Chondrocyte (in vitro differentiated cells): ENCODE measurements around the gene SLC30A7. TPM values are rescaled to one million over a fixed set of nuclear protein-coding genes. Genes with fewer than 3 reads are reported as not detected.
"Not testable (repeated sequence)": the region's sequence is repeated elsewhere in the genome, so short reads cannot be mapped to it uniquely, and the experiment has no call there.

Experiments used
- DNase-seq: peaks from one replicate; pipeline ENCODE4 v3.0.0; 2021; ENCODE audit warnings: mixed read lengths, low spot score
- H3K27ac Mint-ChIP-seq: one replicate; pipeline ENCODE4 v1.8.0; 2021; ENCODE audit warnings: mild to moderate bottlenecking, moderate library complexity, mixed read lengths; ENCODE audit not compliant: unreplicated experiment
- H3K27me3 Mint-ChIP-seq: 2 replicates; pipeline ENCODE4 v1.8.0; 2021; ENCODE audit warnings: low read depth, mixed read lengths
- H3K36me3 Mint-ChIP-seq: 2 replicates; pipeline ENCODE4 v1.8.0; 2021; ENCODE audit warnings: low read depth, mixed read lengths
- H3K4me1 Mint-ChIP-seq: 2 replicates; pipeline ENCODE4 v1.8.0; 2021; ENCODE audit warnings: low read depth, mild to moderate bottlenecking, mixed read lengths
- H3K4me3 Mint-ChIP-seq: one replicate; pipeline ENCODE4 v1.8.0; 2021; ENCODE audit warnings: mild to moderate bottlenecking, moderate library complexity, mixed read lengths; ENCODE audit not compliant: unreplicated experiment
- H3K9me3 Mint-ChIP-seq: 2 replicates; pipeline ENCODE4 v1.8.0; 2021; ENCODE audit warnings: low read depth, mixed read lengths
- CTCF ChIP-seq: fragments of 200-600 bp; sonication (generic); IDR thresholded peaks from 2 replicates; pipeline ENCODE4 v1.5.0; 2021; ENCODE audit warnings: antibody characterized with exemption, mild to moderate bottlenecking, moderate library complexity
- total RNA-seq: library from RNA; stranded (reverse); gene quantifications from 3 replicates; pipeline ENCODE4 v1.2.1, GENCODE V29; 2021

The SLC30A7 gene
- total RNA-seq, 1 donor from 2014 or later = 46.1 TPM

GRCh38 chr1:100879422-100879821 lies 16.5 kb upstream of the SLC30A7 start:
- Mint-ChIP-seq H3K27me3 (no peaks in the 10 kb centered on the region), H3K36me3 (peaks cover 11% of the 10 kb centered on the region), H3K27ac (no peak overlapping the region), H3K4me1 (peaks cover 11% of the 10 kb centered on the region), H3K9me3 (no peaks in the 10 kb centered on the region), H3K4me3 (no peak overlapping the region)
- DNase-seq = no peak
- no peak for TF ChIP-seq CTCF

- H3K27ac Mint-ChIP-seq = no peak overlapping the region
- TF ChIP-seq CTCF = no peak
- H3K27me3 Mint-ChIP-seq = no peaks in the 10 kb centered on the region
- peaks cover 14% of the 10 kb centered on the region for H3K4me1 Mint-ChIP-seq
- peaks cover 4% of the 10 kb centered on the region for H3K36me3 Mint-ChIP-seq
- no peaks in the 10 kb centered on the region for H3K9me3 Mint-ChIP-seq
- no peak for DNase-seq
- no peak overlapping the region for H3K4me3 Mint-ChIP-seq
Measured at GRCh38 chr1:100881687-100882086, 14.2 kb upstream of the SLC30A7 start.

GRCh38 chr1:100882698-100883097 lies 13.2 kb upstream of the SLC30A7 start:
- Mint-ChIP-seq H3K27ac (no peak overlapping the region), H3K4me3 (no peak overlapping the region), H3K36me3 (peaks cover 3% of the 10 kb centered on the region), H3K9me3 (no peaks in the 10 kb centered on the region), H3K4me1 (peaks cover 14% of the 10 kb centered on the region), H3K27me3 (no peaks in the 10 kb centered on the region)
- DNase-seq = no peak
- no peak for TF ChIP-seq CTCF

GRCh38 chr1:100883963-100884362 lies 11.9 kb upstream of the SLC30A7 start:
- Mint-ChIP-seq H3K27me3 (no peaks in the 10 kb centered on the region), H3K9me3 (no peaks in the 10 kb centered on the region), H3K36me3 (peaks cover 1% of the 10 kb centered on the region), H3K27ac (no peak overlapping the region), H3K4me1 (peaks cover 14% of the 10 kb centered on the region), H3K4me3 (no peak overlapping the region)
- TF ChIP-seq CTCF = peak; percentile 70
- no peak for DNase-seq

GRCh38 chr1:100889007-100889406 lies 6.9 kb upstream of the SLC30A7 start:
- not testable (repeated sequence) for H3K27me3 Mint-ChIP-seq, H3K36me3 Mint-ChIP-seq, DNase-seq, H3K4me3 Mint-ChIP-seq, H3K27ac Mint-ChIP-seq, H3K9me3 Mint-ChIP-seq
- H3K4me1 Mint-ChIP-seq = peaks cover 24% of the 10 kb centered on the region

- H3K4me3 Mint-ChIP-seq, DNase-seq, H3K36me3 Mint-ChIP-seq, H3K9me3 Mint-ChIP-seq, H3K27me3 Mint-ChIP-seq, H3K27ac Mint-ChIP-seq: not testable (repeated sequence)
- H3K4me1 Mint-ChIP-seq = peaks cover 22% of the 10 kb centered on the region
Measured at GRCh38 chr1:100889869-100890482, 5.9 kb upstream of the SLC30A7 start.
